BJ (cell line): ENCODE data around the gene GNPDA2. TPM values are rescaled to one million over a fixed set of nuclear protein-coding genes. Genes with fewer than 3 reads are reported as not detected.

ENCODE experiments used
- CTCF ChIA-PET: fragments of 350-600 bp; formaldehyde crosslinking; extraction: SDS; loops from one replicate; lab custom pipeline; 2021; ENCODE audit warnings: antibody characterized with exemption, inconsistent platforms; lab: Yijun Ruan, JAX
- POLR2A ChIA-PET: fragments of 300-600 bp; sonication (Branson Sonifier 250); formaldehyde crosslinking; extraction: SDS; loops from one replicate; lab custom pipeline; 2021; ENCODE audit warnings: antibody characterized with exemption; lab: Charles Lee
- DNase-seq: peaks from one replicate; pipeline ENCODE4 v3.0.0-alpha.2; 2011; ENCODE audit warnings: low read depth
- H3K27me3 ChIP-seq: 2 replicates; pipeline ENCODE4 v1.6.0; 2011; ENCODE audit warnings: low read length; ENCODE audit not compliant: control insufficient read depth, insufficient read depth
- H3K36me3 ChIP-seq: 2 replicates; pipeline ENCODE4 v1.5.1; 2011; ENCODE audit warnings: low read length; ENCODE audit not compliant: control insufficient read depth, insufficient read depth
- H3K4me3 ChIP-seq: 2 replicates; pipeline ENCODE4 v1.5.1; 2011; ENCODE audit warnings: low read depth, mild to moderate bottlenecking, control low read depth, low read length
- CTCF ChIP-seq: IDR thresholded peaks from 2 replicates; pipeline ENCODE4 v1.5.1; 2011; ENCODE audit warnings: low read depth, mild to moderate bottlenecking, control low read depth, inconsistent platforms, low read length, moderate library complexity; ENCODE audit not compliant: insufficient read depth
- polyA plus RNA-seq: library from polyadenylated mRNA; depleted of rRNA; stranded (reverse); fragments of >200 nt; gene quantifications from 2 replicates; pipeline ENCODE4 v1.2.3, GENCODE V29; 2011

Gene GNPDA2
- polyA plus RNA-seq, 1 experiment: 9.2 TPM

- CTCF ChIA-PET: interaction anchor here (0.7 kb wide), 1 partner anchor 1740 kb away, joined by 3 read pairs; no protein-coding TSS in a partner anchor
- Histone ChIP-seq H3K36me3 (no peaks in the 10 kb centered on the region), H3K4me3 (no peak overlapping the region), H3K27me3 (no peaks in the 10 kb centered on the region)
- DNase-seq: no peak
- no peak for TF ChIP-seq CTCF
- POLR2A ChIA-PET: no interaction called here
These were observed 35.0 kb upstream of the GNPDA2 start for GRCh38 chr4:44761306-44761705.

- CTCF ChIA-PET: interaction anchor here (1.2 to 1.4 kb wide), 3 partner anchors 9 to 28 kb away, joined by 3 to 4 read pairs (median 4); no protein-coding TSS in a partner anchor
- DNase-seq: no peak
- no peaks in the 10 kb centered on the region for H3K36me3 ChIP-seq
- POLR2A ChIA-PET: no interaction called here
- TF ChIP-seq CTCF: peak; percentile 53
- no peak overlapping the region for H3K4me3 ChIP-seq
- H3K27me3 ChIP-seq: no peaks in the 10 kb centered on the region
These were observed 34.0 kb upstream of the GNPDA2 start for GRCh38 chr4:44760142-44760898.

GRCh38 chr4:44756559-44756958 lies 30.2 kb upstream of the GNPDA2 start:
- H3K4me3 ChIP-seq: no peak overlapping the region
- DNase-seq: no peak
- no peaks in the 10 kb centered on the region for H3K36me3 ChIP-seq
- POLR2A ChIA-PET: no interaction called here
- CTCF ChIA-PET: no interaction called here
- H3K27me3 ChIP-seq: no peaks in the 10 kb centered on the region
- TF ChIP-seq CTCF: no peak

GRCh38 chr4:44740201-44740600 lies 13.8 kb upstream of the GNPDA2 start:
- no peak for DNase-seq
- no peaks in the 10 kb centered on the region for H3K36me3 ChIP-seq
- POLR2A ChIA-PET: no interaction called here
- no peak for TF ChIP-seq CTCF
- CTCF ChIA-PET: interaction anchor here (1.0 kb wide), 1 partner anchor 13 kb away, joined by 4 read pairs; the partner anchor contains the start of gene GNPDA2
- no peak overlapping the region for H3K4me3 ChIP-seq
- no peaks in the 10 kb centered on the region; the same call in 1 of the 2 replicates for H3K27me3 ChIP-seq

GRCh38 chr4:44738615-44739014 lies 12.3 kb upstream of the GNPDA2 start:
- H3K4me3 ChIP-seq: no peak overlapping the region
- no peaks in the 10 kb centered on the region; the same call in 1 of the 2 replicates for H3K27me3 ChIP-seq
- TF ChIP-seq CTCF: peak; percentile 40
- CTCF ChIA-PET: interaction anchor here (0.9 kb wide), 1 partner anchor 32 kb away, joined by 3 read pairs; no protein-coding TSS in a partner anchor
- POLR2A ChIA-PET: no interaction called here
- DNase-seq: no peak
- no peaks in the 10 kb centered on the region for H3K36me3 ChIP-seq
